Cardiac fibroblast (primary cell): ENCODE results near the gene MRNIP.
"Not testable (repeated sequence)": the region's sequence is repeated elsewhere in the genome, so short reads cannot be mapped to it uniquely, and the experiment has no call there.

ENCODE experiments used
- DNase-seq, 2 donors: peaks; one replicate each; pipeline versions ENCODE4 v3.0.0 to v3.0.0-alpha.2; 2010; ENCODE audit warnings: low read depth in 2 of 2
- H3K4me3 ChIP-seq, 2 donors: replicated peaks in 1 of 2; 1 replicate in 1 of 2; 2 replicates in 1 of 2; pipeline ENCODE4 v1.5.1; 2011; ENCODE audit warnings: low read depth in 2 of 2, low read length in 2 of 2, mild to moderate bottlenecking in 2 of 2, moderate library complexity in 1 of 2
- CTCF ChIP-seq: IDR thresholded peaks from one replicate; pipeline ENCODE4 v1.5.1; 2011; ENCODE audit warnings: low read depth, mild to moderate bottlenecking, low read length, inconsistent platforms

Gene MRNIP

GRCh38 chr5:179875741-179876609, 17.4 kb upstream of the MRNIP start:
- no peak for DNase-seq
- no peak overlapping the region for H3K4me3 ChIP-seq
- TF ChIP-seq CTCF = no peak

- DNase-seq = no peak
- TF ChIP-seq CTCF = no peak
- H3K4me3 ChIP-seq = no peak overlapping the region
Observed at GRCh38 chr5:179874536-179875292, 16.1 kb upstream of the MRNIP start.

- no peak overlapping the region for H3K4me3 ChIP-seq
- DNase-seq = no peak
- no peak for TF ChIP-seq CTCF
Observed at GRCh38 chr5:179874136-179874535, 15.5 kb upstream of the MRNIP start.

GRCh38 chr5:179873588-179874110, 15.0 kb upstream of the MRNIP start:
- no peak for TF ChIP-seq CTCF
- DNase-seq = no peak
- no peak overlapping the region for H3K4me3 ChIP-seq

GRCh38 chr5:179872828-179873575, 14.4 kb upstream of the MRNIP start:
- TF ChIP-seq CTCF = no peak
- DNase-seq = no peak
- H3K4me3 ChIP-seq = no peak overlapping the region

GRCh38 chr5:179872055-179872827, 13.6 kb upstream of the MRNIP start:
- no peak overlapping the region for H3K4me3 ChIP-seq
- no peak for DNase-seq
- TF ChIP-seq CTCF = no peak

- DNase-seq, H3K4me3 ChIP-seq: not testable (repeated sequence)
Observed at GRCh38 chr5:179871533-179871932, 12.9 kb upstream of the MRNIP start.
